Lung (tissue), 12 donors: ENCODE measurements around the gene LRP1B. TPM values are rescaled to one million over a fixed set of nuclear protein-coding genes. Genes with fewer than 3 reads are reported as not detected.

Experiments used
- ATAC-seq: fragments of 200-7000 bp; cut with Tn5 transposase; one replicate; pipeline ENCODE4 v1.9.1; 2020; ENCODE audit warnings: moderate number of reproducible peaks; ENCODE audit not compliant: insufficient read depth, low FRiP score
- DNase-seq, 3 donors: peaks; one replicate each; pipeline ENCODE4 v3.0.0-alpha.2; 2013 to 2017
- H3K27ac ChIP-seq, 2 donors: one replicate each; pipeline ENCODE4 v1.5.1; 2013; ENCODE audit warnings: mild to moderate bottlenecking in 2 of 2, moderate library complexity in 2 of 2, control low read depth in 1 of 2, inconsistent platforms in 1 of 2, low read depth in 1 of 2, low read length in 1 of 2
- H3K27me3 ChIP-seq, 3 donors: one replicate each; pipeline ENCODE4 v1.5.1; 2013; ENCODE audit warnings: low read length in 2 of 3; ENCODE audit not compliant: control insufficient read depth in 3 of 3, insufficient read depth in 3 of 3
- H3K36me3 ChIP-seq, 4 donors: one replicate each; pipeline ENCODE4 v1.5.1; 2013; ENCODE audit warnings: low read length in 4 of 4, mild to moderate bottlenecking in 1 of 4, moderate library complexity in 1 of 4; ENCODE audit not compliant: control insufficient read depth in 4 of 4, insufficient read depth in 4 of 4
- H3K4me1 ChIP-seq, 5 donors: one replicate each; pipeline ENCODE4 v1.5.1; 2013; ENCODE audit warnings: low read length in 5 of 5, mild to moderate bottlenecking in 2 of 5, moderate library complexity in 1 of 5; ENCODE audit not compliant: control insufficient read depth in 5 of 5, insufficient read depth in 5 of 5
- H3K4me3 ChIP-seq: one replicate; pipeline ENCODE4 v1.5.1; 2013; ENCODE audit warnings: mild to moderate bottlenecking, control low read depth, moderate library complexity
- H3K9ac ChIP-seq, 2 donors: one replicate each; pipeline ENCODE4 v1.5.1; 2013; ENCODE audit warnings: low read length in 2 of 2, control low read depth in 1 of 2; ENCODE audit not compliant: insufficient read depth in 1 of 2
- H3K9me3 ChIP-seq, 4 donors: one replicate each; pipeline ENCODE4 v1.5.1; 2013; ENCODE audit warnings: low read length in 3 of 4, mild to moderate bottlenecking in 1 of 4, moderate library complexity in 1 of 4; ENCODE audit not compliant: control insufficient read depth in 4 of 4, insufficient read depth in 3 of 4
- whole genome bisulfite sequencing, 2 donors: extraction: QIAGEN DNeasy Blood & Tissue Kit; methylation state at CpG; one replicate each; pipeline ENCODE4 v1.1.7; 2013; 5-methylcytosine and 5-hydroxymethylcytosine counted together
- polyA plus RNA-seq, 2 donors: library from polyadenylated mRNA; stranded (reverse); fragments of 200-250 nt; gene quantifications; one replicate each; pipeline ENCODE4 v1.2.1, GENCODE V29; 2013
- total RNA-seq, 2 donors: library from RNA; depleted of rRNA in 1 of 2; stranded (reverse); fragments of >200 nt in 1 of 2; gene quantifications; one replicate each; pipeline ENCODE4 v1.2.1, GENCODE V29; 2014 to 2021
- TF ChIP-seq, protein P1 (sequence below): IDR thresholded peaks from 2 replicates; pipeline ENCODE4 v1.5.1; 2012; ENCODE audit warnings: mild to moderate bottlenecking; ENCODE audit errors: control extremely low read depth, extremely low read depth
- donor health status: control.
- donor health status: control.
- donor health status: Bipolar disorder and iron deficiency.
- donor health status: healthy.
- donor health status: DM: yes; HTN: yes; CAD: no.

The LRP1B gene
- total and polyA plus RNA-seq, 4 donors = 0.01 to 6.5 (median 0.16) TPM

- Histone ChIP-seq H3K9me3 (no peaks in the 10 kb centered on the region), H3K27ac (no peak overlapping the region), H3K4me1 (no peaks in the 10 kb centered on the region), H3K27me3 (no peaks in the 10 kb centered on the region), H3K36me3 (no peaks in the 10 kb centered on the region), H3K4me3 (no peak overlapping the region), H3K9ac (no peak overlapping the region)
- ATAC-seq (no peak), DNase-seq (no peak)
- WGBS, 2 donors = 15 to 54% methylated on average over 1 of the region's 1 CpG
- TF ChIP-seq, protein P1, sequence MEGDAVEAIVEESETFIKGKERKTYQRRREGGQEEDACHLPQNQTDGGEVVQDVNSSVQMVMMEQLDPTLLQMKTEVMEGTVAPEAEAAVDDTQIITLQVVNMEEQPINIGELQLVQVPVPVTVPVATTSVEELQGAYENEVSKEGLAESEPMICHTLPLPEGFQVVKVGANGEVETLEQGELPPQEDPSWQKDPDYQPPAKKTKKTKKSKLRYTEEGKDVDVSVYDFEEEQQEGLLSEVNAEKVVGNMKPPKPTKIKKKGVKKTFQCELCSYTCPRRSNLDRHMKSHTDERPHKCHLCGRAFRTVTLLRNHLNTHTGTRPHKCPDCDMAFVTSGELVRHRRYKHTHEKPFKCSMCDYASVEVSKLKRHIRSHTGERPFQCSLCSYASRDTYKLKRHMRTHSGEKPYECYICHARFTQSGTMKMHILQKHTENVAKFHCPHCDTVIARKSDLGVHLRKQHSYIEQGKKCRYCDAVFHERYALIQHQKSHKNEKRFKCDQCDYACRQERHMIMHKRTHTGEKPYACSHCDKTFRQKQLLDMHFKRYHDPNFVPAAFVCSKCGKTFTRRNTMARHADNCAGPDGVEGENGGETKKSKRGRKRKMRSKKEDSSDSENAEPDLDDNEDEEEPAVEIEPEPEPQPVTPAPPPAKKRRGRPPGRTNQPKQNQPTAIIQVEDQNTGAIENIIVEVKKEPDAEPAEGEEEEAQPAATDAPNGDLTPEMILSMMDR = no peak
These were observed 170.9 kb downstream of the LRP1B start for GRCh38 chr2:141959941-141960340.

- Histone ChIP-seq H3K4me3 (no peak overlapping the region), H3K4me1 (no peaks in the 10 kb centered on the region), H3K27me3 (no peaks in the 10 kb centered on the region), H3K9me3 (no peaks in the 10 kb centered on the region), H3K9ac (no peak overlapping the region), H3K36me3 (no peaks in the 10 kb centered on the region), H3K27ac (no peak overlapping the region)
- TF ChIP-seq, protein P1 = no peak
- DNase-seq (no peak), ATAC-seq (no peak)
These were observed 171.8 kb downstream of the LRP1B start for GRCh38 chr2:141959016-141959415.

GRCh38 chr2:141957827-141958450 lies 172.9 kb downstream of the LRP1B start:
- TF ChIP-seq, protein P1 = no peak
- no peak overlapping the region for H3K27ac ChIP-seq
- DNase-seq (no peak), ATAC-seq (no peak)
- no peak overlapping the region for H3K9ac ChIP-seq
- no peaks in the 10 kb centered on the region for H3K4me1 ChIP-seq
- no peaks in the 10 kb centered on the region for H3K9me3 ChIP-seq
- no peaks in the 10 kb centered on the region for H3K27me3 ChIP-seq
- 63 to 65% methylated on average over 1 of the region's 1 CpG for WGBS, 2 donors
- H3K4me3 ChIP-seq = no peak overlapping the region
- H3K36me3 ChIP-seq = no peaks in the 10 kb centered on the region

GRCh38 chr2:141957321-141957720 lies 173.5 kb downstream of the LRP1B start:
- H3K36me3 ChIP-seq = no peaks in the 10 kb centered on the region
- H3K27me3 ChIP-seq = no peaks in the 10 kb centered on the region
- ATAC-seq (no peak), DNase-seq (no peak)
- no peaks in the 10 kb centered on the region for H3K9me3 ChIP-seq
- H3K4me1 ChIP-seq = no peaks in the 10 kb centered on the region
- 49 to 53% methylated on average over 5 of the region's 5 CpGs for WGBS, 2 donors
- no peak overlapping the region for H3K9ac ChIP-seq
- no peak overlapping the region for H3K27ac ChIP-seq
- no peak overlapping the region for H3K4me3 ChIP-seq
- TF ChIP-seq, protein P1 = no peak
